ENCODE measurements around the gene FAM47E.

The FAM47E gene

GRCh38 chr4:76305033-76305687, 53.6 kb downstream of the FAM47E start:
- DNase-seq: no peak

DNA sequence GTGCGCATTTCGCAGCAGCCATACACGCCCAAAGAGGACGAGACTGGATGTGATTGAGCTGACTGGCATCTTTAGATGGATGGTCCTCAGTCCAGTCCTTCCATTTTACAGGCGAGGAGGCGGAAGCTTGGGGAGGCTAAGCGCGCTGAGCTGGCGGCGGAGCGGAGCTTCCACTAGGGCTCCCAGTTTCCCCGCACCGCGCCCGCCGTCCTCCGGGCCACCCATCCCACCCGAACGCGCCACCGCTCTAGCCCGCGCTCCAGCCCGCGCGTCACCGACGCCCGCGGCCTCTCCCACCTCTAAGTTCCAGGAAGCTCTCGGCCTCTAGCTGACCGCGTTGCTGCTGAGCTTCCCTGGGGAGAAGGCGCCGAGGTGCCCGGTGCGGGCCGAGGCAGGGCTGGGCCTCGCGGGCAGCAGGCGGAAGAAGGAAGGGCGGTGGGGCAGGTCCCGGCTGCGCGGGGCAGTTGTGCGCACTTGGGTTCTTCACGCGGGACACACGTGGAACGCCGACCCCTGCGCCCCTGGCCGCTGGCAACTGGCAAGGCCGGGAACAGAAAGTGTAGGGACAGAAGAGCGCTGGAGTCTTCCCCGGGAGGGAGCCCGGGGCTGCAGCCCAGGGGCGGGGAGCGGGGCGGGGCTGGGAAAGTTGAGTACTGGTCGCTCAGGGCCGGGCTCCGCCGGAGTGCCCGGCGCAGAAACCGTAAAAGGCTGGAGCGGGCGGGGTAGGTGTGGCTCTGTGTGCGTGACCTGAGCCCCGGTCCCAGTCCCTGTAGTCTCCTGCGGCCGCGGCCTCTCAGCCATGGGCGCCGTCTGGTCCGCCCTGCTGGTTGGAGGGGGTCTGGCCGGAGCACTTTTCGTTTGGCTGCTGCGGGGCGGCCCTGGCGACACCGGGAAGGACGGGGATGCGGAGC, 54.7 kb downstream of the FAM47E start, which contains the start of gene STBD1:
Gene STBD1, plus strand, starts transcription at position 763 of the 911 bp plus-strand sequence. Its CDS starts 37 bp downstream, at position 800.
- DNase-seq: peak; percentile 7

DNA sequence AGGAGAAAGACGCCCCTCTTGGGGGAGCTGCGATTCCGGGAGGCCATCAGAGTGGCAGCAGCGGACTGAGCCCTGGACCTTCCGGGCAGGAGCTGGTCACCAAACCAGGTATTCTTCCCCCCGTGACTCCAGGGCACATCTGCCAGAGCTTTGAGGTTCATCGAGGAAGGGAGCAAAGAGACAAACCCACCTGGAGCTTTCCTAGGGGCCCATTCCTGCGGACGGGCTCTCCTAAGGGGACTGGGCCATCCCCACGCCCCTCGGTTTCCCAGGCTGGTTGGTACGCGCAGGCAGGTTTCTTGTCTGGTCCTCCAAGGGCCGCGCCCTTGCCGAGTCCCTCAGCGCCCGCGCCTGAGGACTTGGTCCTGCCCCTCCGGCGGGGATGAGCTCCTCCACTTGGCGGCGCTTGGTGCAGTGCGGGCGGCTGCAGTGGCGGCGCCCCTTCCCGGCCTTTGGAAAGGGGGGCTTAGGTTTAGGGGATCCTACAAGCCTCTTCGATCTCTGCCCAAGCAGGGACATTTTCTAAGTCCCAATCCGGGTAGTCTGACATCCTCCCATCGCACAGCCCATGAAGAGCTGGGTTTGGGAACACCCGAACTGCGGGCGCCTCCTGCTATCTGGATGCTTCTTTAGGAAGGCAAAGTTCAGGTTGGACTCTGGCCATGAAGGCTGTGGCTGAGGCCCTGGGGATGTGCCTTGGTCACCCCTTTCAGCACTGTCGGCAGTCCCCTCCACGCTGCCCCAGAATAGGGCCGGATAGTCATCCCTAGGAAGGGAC, 55.5 kb downstream of the FAM47E start:
- DNase-seq: peak; percentile 8

GRCh38 chr4:76307660-76308014, 56.1 kb downstream of the FAM47E start:
- no peak for DNase-seq

DNA sequence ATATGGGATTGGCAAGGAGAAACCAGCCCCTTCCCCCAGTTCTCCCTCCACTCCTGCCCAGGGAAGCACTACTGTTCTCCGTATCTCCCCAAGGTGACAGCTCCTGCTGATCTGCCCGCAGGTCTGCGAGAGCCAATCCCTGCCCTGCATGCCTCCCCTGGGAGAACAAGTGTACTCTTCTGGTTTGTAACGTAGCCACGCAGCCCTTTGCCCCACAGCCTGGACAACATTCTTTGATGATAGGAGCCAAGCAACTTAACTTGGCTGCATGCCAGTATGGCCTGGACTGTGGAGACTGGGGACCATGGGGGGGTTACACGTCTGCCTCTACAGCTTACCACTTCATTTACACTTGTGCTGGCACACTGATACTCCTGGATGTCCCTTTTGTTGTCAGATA, 57.0 kb downstream of the FAM47E start:
- no peak for DNase-seq

DNA sequence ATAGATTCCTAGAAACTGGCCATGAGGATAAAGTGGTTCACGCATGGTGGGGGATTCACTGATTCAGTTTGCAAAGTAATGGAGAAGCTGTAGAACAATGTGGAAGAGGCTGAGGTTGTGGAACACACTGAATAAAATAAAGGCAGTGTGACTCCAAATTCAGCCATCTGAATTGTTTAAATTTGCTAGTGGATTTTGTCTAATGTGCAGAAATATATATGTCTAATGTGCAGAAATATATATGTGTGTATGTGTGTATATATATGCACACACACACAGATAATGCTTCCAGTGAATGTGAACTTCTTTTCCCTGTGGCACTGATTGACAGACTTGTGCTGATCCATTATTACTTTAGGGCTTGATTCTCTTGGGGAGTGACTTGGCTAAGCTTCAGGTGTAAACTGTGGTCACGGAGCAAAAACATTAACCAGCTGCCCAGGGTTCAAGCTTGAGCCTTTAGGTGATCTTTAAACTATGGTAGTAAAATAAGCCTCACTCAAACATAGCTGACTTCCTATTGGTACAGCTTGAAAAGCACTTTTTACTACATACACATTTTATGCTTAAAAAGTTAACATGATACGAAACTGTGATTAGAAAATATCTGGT, 58.5 kb downstream of the FAM47E start:
- no peak for DNase-seq

- no peak for DNase-seq
Measured at GRCh38 chr4:76310683-76311082, 59.2 kb downstream of the FAM47E start.

- no peak for DNase-seq
Measured at GRCh38 chr4:76311896-76312331, 60.4 kb downstream of the FAM47E start.

DNA sequence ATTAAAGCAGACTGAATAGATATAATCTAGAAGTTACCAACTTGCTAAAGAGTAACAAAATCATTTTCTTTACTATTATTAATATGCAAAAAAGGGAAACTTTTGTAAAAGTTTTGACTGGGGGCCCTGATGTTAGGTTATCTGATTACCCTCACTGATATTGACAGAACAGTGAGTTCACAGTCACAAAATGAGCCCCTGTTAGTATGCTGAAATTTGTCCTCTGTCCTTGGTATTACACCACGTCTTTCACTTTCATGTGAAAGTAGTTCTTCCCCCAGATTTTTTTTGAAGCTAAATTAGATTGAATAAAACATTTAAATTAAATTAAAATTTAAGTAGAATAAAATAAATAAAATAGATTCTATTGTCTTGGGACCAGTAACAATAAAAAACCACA, 60.9 kb downstream of the FAM47E start:
- DNase-seq: no peak

GRCh38 chr4:76313547-76313946, 62.0 kb downstream of the FAM47E start:
- DNase-seq: no peak

GRCh38 chr4:76315267-76315918, 63.9 kb downstream of the FAM47E start:
- no peak for DNase-seq

DNA sequence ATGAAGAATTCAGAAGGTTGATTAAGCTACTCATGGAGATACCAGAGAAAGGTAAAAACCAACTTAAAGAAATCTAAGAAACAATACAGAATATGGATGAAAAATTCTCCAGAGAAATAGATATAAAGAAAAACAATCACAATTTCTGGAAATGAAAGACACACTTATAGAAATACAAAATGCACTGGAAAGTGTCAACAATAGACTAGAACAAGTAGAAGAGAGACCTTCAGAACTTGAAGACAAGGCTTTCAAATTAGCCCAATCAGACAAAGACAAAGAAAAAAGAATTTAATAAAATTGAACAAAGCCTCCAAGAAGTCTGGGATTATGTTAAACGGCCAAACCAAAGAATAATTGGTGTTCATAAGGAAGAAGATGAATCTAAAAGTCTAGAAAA, 64.6 kb downstream of the FAM47E start:
- no peak for DNase-seq

- DNase-seq: no peak
Measured at GRCh38 chr4:76322236-76322635, 70.7 kb downstream of the FAM47E start.

GRCh38 chr4:76325072-76325471, 73.6 kb downstream of the FAM47E start:
- no peak for DNase-seq

- no peak for DNase-seq
Measured at GRCh38 chr4:76326515-76326914, 75.0 kb downstream of the FAM47E start.

Measured in activated CD4-positive, alpha-beta T cell treated with anti-CD3 and anti-CD28 coated beads, Interleukin-2, amount 50 U/mL, for 1 hour (primary cell).